ENCODE data around the gene DMC1. TPM values are rescaled to one million over a fixed set of nuclear protein-coding genes. Genes with fewer than 3 reads are reported as not detected.

Gene DMC1
- total RNA-seq, 1 experiment from 2014 or later: 6.8 TPM

DNA sequence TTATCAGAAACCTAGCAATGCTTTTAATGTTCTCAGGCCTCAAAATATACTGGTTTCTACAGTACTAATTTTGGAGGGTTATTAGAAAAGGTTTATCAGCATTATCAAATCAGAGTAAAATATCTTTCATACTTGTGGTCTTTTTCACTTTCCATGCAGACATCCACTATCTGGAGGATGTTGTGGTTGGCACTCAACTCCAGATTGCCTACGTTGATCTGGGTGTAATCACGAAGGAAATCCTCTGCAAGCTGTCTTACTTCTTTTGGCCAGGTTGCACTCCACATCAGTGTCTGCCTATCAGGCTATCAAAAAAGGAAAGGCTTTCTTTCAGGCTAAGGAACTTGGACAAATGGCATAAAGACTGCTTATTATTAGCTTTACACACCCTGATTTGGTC, 75.5 kb downstream of the DMC1 start:
- Mint-ChIP-seq H3K4me1 (peaks cover 16 to 27% of the 10 kb centered on the region in 2 experiments), H3K9me3 (no peaks in the 10 kb centered on the region), H3K4me3 (no peak overlapping the region), H3K36me3 (ENCODE audit: insufficient read depth in 1 of 3, low read depth in 3 of 3) (peaks cover 76 to 97% (median 92%) of the 10 kb centered on the region in 3 experiments), H3K27ac (peak overlapping the region in 1 of 3 experiments; percentile 85; a peak in 2 of 7 replicates), H3K27me3 (ENCODE audit: low read depth) (no peaks in the 10 kb centered on the region)
- Histone ChIP-seq H4K91ac (ENCODE audit: insufficient read length, low read depth, low read length) (no peak overlapping the region), H3K9me3 (ENCODE audit: control insufficient read depth, low read depth, low read length) (no peaks in the 10 kb centered on the region), H3K4ac (ENCODE audit: low read depth, low read length) (no peak overlapping the region), H3K27me3 (ENCODE audit: insufficient read depth, low read length) (no peaks in the 10 kb centered on the region), H3K56ac (ENCODE audit: insufficient read length, low read depth, low read length) (no peak overlapping the region), H3T11ph (ENCODE audit: low read length) (no peak overlapping the region), H4K20me1 (ENCODE audit: control insufficient read depth, insufficient read depth, insufficient read length) (no peaks in the 10 kb centered on the region), H3K79me1 (ENCODE audit: insufficient read depth, low read depth, low read length, poor library complexity, severe bottlenecking) (peaks cover 5% of the 10 kb centered on the region), H3K14ac (ENCODE audit: insufficient read depth, low read length) (no peak overlapping the region), H3K27ac (ENCODE audit: insufficient read length, low read depth, low read length) (no peak overlapping the region), H2AFZ (ENCODE audit: low read length) (no peak overlapping the region), H3K23ac (ENCODE audit: insufficient read length, low read depth, low read length) (no peak overlapping the region), H3K23me2 (ENCODE audit: insufficient read length, low read depth, low read length, poor library complexity, severe bottlenecking) (no peaks in the 10 kb centered on the region), H3K9ac (ENCODE audit: extremely low read depth, insufficient read length, low read length) (no peak overlapping the region), H3K18ac (ENCODE audit: insufficient read length, low read depth, low read length) (no peak overlapping the region), H3K4me1 (ENCODE audit: insufficient read depth, low read length) (no peaks in the 10 kb centered on the region), H4K5ac (ENCODE audit: insufficient read length, low read depth, low read length) (no peak overlapping the region), H2BK20ac (ENCODE audit: low read depth, low read length, poor library complexity, severe bottlenecking) (no peak overlapping the region), H4K8ac (replicated peaks; ENCODE audit: insufficient read length, low read depth, low read length) (no peak overlapping the region), H3K4me2 (ENCODE audit: insufficient read depth, insufficient read length, low read length) (no peak overlapping the region), H2BK12ac (ENCODE audit: insufficient read length, low read depth, low read length) (no peak overlapping the region), H2BK120ac (ENCODE audit: low read depth, low read length, poor library complexity, severe bottlenecking) (no peak overlapping the region), H2AK5ac (ENCODE audit: insufficient read length, low read length) (no peak overlapping the region), H3K79me2 (ENCODE audit: insufficient read depth, low read length) (0 out of 2 replicates have a peak, but pooled peaks cover 2% of the 10 kb centered on the region), H2BK15ac (ENCODE audit: low read depth, low read length) (no peak overlapping the region), H2BK5ac (ENCODE audit: insufficient read length, low read length) (no peak overlapping the region)
- WGBS (ENCODE audit: extremely low coverage, insufficient read length, low lambda C conversion rate): no CpG with 5 or more reads among the region's 2 CpGs
- no peak for DNase-seq
- TF ChIP-seq, protein P1, sequence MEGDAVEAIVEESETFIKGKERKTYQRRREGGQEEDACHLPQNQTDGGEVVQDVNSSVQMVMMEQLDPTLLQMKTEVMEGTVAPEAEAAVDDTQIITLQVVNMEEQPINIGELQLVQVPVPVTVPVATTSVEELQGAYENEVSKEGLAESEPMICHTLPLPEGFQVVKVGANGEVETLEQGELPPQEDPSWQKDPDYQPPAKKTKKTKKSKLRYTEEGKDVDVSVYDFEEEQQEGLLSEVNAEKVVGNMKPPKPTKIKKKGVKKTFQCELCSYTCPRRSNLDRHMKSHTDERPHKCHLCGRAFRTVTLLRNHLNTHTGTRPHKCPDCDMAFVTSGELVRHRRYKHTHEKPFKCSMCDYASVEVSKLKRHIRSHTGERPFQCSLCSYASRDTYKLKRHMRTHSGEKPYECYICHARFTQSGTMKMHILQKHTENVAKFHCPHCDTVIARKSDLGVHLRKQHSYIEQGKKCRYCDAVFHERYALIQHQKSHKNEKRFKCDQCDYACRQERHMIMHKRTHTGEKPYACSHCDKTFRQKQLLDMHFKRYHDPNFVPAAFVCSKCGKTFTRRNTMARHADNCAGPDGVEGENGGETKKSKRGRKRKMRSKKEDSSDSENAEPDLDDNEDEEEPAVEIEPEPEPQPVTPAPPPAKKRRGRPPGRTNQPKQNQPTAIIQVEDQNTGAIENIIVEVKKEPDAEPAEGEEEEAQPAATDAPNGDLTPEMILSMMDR (conservative IDR thresholded peaks at IDR 0.05): no peak
